SK-N-SH treated with all-trans-retinoic acid at 6 μM for 48 hours (cell line): Measurements from ENCODE around the gene ACIN1.

ENCODE experiments used
- ARNTL ChIP-seq: fragments of 450-650 bp; formaldehyde crosslinking; IDR thresholded peaks from 2 replicates; pipeline ENCODE4 v1.5.0; 2020; ENCODE audit warnings: low read depth, mild to moderate bottlenecking, moderate library complexity, borderline replicate concordance
- GLIS3 ChIP-seq: fragments of 250-450 bp; sonication (Bioruptor Pico); IDR thresholded peaks from 2 replicates; pipeline ENCODE4 v1.5.0; 2020; ENCODE audit warnings: mild to moderate bottlenecking, moderate library complexity
- PPARA ChIP-seq: fragments of 250-450 bp; sonication (Bioruptor Pico); IDR thresholded peaks from 2 replicates; pipeline ENCODE4 v1.5.0; 2020; ENCODE audit warnings: mild to moderate bottlenecking, borderline replicate concordance
- RARB ChIP-seq: fragments of 250-450 bp; sonication (Bioruptor Pico); IDR thresholded peaks from 2 replicates; pipeline ENCODE4 v1.8.0; 2021; ENCODE audit warnings: mild to moderate bottlenecking, moderate library complexity
- ZC3H10 ChIP-seq: fragments of 250-450 bp; sonication (Bioruptor Pico); IDR thresholded peaks from 2 replicates; pipeline ENCODE4 v1.5.1; 2021; ENCODE audit warnings: mild to moderate bottlenecking, moderate library complexity
- ZFP3 ChIP-seq: fragments of 250-450 bp; sonication (Bioruptor Pico); IDR thresholded peaks from 2 replicates; pipeline ENCODE4 v1.5.0; 2020; ENCODE audit warnings: mild to moderate bottlenecking, moderate library complexity
- ZFP30 ChIP-seq: fragments of 450-650 bp; formaldehyde crosslinking; IDR thresholded peaks from 2 replicates; pipeline ENCODE4 v1.5.0; 2022; ENCODE audit warnings: mild to moderate bottlenecking, moderate library complexity
- ZNF565 ChIP-seq: fragments of 450-650 bp; formaldehyde crosslinking; conservative IDR thresholded peaks from 2 replicates; pipeline ENCODE4 v1.5.0; 2020; ENCODE audit warnings: low read depth, mild to moderate bottlenecking, moderate library complexity
- TF ChIP-seq, protein P1 (sequence below): fragments of 250-450 bp; sonication (Bioruptor Pico); IDR thresholded peaks from 2 replicates; pipeline ENCODE4 v1.5.1; 2020; ENCODE audit warnings: low read depth, mild to moderate bottlenecking, moderate library complexity
- TF ChIP-seq, protein P2 (sequence below): fragments of 250-450 bp; sonication (Bioruptor Pico); IDR thresholded peaks from 2 replicates; pipeline ENCODE4 v1.8.0; 2020; ENCODE audit warnings: mild to moderate bottlenecking, moderate library complexity, borderline replicate concordance

DNA sequence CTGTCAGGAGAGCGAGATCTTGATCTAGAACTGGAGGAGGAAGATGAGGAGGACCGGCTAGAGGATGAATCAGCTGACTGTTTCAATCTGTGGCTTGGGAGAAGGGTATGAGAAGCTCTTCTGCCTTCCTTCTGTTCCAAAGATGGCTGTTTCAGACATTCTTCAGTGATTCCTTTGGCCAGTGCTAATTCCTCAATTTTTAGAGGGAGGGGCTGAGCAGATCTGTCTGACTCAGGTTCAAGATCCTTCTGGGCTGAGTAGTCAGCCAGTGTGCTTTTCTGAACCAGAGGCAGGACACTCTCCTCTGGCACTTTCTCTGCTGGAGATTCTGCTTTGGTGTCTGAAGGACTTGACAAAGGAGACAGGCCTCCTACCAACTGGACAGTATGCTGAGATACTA, 15.2 kb downstream of the ACIN1 start:
- TF ChIP-seq PPARA (CRISPR knock-in tag) (no peak), ZNF565 (CRISPR knock-in tag) (no peak), GLIS3 (CRISPR knock-in tag) (no peak), ZFP3 (CRISPR knock-in tag) (no peak), ZC3H10 (CRISPR knock-in tag) (no peak), ZFP30 (CRISPR knock-in tag) (no peak), ARNTL (CRISPR knock-in tag) (no peak), RARB (no peak)
- TF ChIP-seq, protein P1, sequence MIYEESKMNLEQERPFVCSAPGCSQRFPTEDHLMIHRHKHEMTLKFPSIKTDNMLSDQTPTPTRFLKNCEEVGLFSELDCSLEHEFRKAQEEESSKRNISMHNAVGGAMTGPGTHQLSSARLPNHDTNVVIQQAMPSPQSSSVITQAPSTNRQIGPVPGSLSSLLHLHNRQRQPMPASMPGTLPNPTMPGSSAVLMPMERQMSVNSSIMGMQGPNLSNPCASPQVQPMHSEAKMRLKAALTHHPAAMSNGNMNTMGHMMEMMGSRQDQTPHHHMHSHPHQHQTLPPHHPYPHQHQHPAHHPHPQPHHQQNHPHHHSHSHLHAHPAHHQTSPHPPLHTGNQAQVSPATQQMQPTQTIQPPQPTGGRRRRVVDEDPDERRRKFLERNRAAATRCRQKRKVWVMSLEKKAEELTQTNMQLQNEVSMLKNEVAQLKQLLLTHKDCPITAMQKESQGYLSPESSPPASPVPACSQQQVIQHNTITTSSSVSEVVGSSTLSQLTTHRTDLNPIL (CRISPR knock-in tag): no peak
- TF ChIP-seq, protein P2, sequence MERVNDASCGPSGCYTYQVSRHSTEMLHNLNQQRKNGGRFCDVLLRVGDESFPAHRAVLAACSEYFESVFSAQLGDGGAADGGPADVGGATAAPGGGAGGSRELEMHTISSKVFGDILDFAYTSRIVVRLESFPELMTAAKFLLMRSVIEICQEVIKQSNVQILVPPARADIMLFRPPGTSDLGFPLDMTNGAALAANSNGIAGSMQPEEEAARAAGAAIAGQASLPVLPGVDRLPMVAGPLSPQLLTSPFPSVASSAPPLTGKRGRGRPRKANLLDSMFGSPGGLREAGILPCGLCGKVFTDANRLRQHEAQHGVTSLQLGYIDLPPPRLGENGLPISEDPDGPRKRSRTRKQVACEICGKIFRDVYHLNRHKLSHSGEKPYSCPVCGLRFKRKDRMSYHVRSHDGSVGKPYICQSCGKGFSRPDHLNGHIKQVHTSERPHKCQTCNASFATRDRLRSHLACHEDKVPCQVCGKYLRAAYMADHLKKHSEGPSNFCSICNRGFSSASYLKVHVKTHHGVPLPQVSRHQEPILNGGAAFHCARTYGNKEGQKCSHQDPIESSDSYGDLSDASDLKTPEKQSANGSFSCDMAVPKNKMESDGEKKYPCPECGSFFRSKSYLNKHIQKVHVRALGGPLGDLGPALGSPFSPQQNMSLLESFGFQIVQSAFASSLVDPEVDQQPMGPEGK (CRISPR knock-in tag): no peak
